ENCODE data around the gene MAVS. TPM values are rescaled to one million over a fixed set of nuclear protein-coding genes. Genes with fewer than 3 reads are reported as not detected.
"Not testable (repeated sequence)": the region's sequence is repeated elsewhere in the genome, so short reads cannot be mapped to it uniquely, and the experiment has no call there.

Gene MAVS
- total RNA-seq, 1 donor from 2014 or later = 43.5 TPM

DNA sequence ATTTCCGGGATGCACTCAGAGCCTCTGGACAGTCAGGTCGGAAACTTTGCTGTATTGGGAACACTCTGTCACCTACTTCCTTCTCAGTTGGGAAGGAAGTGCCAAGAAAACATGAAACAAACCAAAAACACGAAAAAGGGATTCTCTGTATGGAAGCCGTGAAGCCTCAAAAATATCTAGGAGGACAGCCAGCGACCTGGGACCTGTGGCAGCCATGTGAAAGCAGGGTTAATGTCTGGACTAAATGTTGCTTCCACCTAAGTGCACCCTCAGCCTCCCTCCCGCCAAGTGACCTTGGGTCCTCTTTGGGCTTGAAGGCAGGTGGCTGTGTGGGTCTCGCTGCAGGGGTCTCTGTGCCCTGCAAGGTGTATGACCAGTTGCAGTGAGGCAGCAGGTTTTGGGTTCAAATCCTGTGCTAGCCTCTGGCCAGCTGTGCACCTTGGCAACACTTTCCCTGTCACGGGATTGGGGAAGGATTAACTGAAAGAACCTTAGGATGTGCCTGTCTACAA lies 851 bp downstream of the MAVS start:
- no peak for DNase-seq (ENCODE audit: low spot score)

DNA sequence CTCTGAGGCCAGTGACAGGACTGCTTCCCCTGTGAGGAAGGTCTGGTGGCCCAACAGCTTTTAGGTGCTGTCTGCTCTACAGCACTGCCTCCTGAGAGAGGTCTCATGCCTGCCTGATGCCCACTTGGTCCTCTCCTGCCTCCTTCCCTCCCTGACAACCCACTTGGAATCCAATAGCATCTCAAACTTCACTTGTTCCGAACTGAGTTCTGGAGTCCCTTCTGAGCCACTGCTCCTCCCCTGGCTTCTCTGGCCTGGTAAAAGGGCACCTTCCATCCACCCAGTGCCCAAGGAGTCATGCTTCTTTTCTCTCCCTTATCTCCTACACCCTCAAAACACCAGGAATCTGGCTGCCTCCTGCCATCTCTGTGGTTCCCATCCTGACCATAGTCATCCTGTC lies 1.9 kb downstream of the MAVS start:
- DNase-seq (ENCODE audit: low spot score) = no peak

DNA sequence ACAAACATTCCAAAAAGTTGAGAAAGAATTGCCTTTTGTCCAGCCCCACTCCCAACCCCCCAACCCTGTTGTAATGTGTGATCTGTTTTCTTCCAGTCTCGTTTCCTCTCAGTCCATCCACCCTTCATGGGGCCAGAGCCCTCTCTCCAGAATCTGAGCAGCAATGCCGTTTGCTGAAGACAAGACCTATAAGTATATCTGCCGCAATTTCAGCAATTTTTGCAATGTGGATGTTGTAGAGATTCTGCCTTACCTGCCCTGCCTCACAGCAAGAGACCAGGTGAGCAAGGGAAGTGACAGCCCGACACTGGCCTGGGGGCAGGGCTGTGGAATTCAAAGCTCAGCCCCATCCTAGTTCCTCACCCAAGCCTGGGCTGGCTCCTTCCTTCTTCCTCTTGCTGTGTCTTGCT lies 7.8 kb downstream of the MAVS start:
- no peak for DNase-seq (ENCODE audit: low spot score)

DNA sequence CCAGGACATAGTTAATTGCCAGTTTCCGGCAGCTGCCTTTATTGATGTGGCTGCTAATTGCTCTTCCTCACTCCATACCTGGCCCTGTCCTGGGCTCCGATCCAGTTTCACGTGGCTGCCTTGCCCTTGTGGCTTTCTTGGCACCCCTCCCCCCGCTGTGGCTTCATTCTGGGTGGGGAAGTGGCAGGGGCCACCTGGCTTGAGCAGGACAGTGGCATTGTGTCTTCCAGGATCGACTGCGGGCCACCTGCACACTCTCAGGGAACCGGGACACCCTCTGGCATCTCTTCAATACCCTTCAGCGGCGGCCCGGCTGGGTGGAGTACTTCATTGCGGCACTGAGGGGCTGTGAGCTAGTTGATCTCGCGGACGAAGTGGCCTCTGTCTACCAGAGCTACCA lies 10.8 kb downstream of the MAVS start:
- no peak for DNase-seq (ENCODE audit: low spot score)

DNA sequence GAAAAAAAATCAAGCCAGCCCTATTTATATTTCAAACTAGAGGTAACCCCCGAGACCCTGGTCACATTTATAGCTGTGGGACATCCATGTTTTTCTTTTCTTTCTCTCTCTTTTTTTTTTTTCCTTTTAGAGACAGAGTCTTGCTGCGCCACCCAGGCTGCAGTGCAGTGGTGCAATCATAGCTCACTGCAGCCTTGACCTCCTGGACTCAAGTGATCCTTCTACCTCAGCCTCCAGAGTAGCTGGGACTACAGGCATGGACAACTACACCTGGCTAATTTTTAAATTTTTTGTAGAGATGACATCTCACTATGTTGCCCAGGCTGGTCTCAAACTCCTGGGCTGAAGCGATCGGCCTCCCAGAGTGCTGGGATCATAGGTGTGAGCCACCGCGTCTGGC lies 12.1 kb downstream of the MAVS start:
- DNase-seq (ENCODE audit: low spot score) = no peak

DNA sequence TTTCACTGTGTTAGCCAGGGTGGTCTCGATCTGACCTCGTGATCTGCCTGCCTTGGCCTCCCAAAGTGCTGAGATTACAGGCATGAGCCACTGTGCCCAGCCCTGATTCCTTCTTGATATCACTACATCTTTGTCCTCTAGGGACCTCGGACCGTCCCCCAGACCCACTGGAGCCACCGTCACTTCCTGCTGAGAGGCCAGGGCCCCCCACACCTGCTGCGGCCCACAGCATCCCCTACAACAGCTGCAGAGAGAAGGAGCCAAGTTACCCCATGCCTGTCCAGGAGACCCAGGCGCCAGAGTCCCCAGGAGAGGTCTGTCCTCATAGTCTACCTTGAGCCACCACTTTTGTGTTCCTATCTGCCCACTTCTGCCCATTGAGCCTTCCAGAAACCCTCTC lies 14.6 kb downstream of the MAVS start:
- DNase-seq (ENCODE audit: low spot score) = no peak

DNA sequence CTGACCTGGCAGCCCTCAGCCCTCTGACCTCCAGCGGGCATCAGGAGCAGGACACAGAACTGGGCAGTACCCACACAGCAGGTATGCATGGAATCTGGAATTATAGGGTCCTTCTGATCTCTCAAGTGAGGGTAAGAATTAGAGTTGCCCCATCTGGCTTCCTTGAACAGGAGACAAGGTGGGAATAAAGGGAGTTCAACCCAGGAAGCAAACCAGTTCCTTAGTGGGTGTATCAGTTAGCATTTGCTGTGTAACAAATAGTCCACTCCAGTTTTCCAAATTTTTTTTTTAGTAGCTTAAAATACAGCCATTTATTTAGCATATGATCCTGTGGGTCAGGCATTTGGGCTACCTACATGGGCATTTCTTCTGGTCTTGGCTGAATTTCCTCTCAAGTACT lies 15.7 kb downstream of the MAVS start:
- DNase-seq (ENCODE audit: low spot score) = no peak

DNA sequence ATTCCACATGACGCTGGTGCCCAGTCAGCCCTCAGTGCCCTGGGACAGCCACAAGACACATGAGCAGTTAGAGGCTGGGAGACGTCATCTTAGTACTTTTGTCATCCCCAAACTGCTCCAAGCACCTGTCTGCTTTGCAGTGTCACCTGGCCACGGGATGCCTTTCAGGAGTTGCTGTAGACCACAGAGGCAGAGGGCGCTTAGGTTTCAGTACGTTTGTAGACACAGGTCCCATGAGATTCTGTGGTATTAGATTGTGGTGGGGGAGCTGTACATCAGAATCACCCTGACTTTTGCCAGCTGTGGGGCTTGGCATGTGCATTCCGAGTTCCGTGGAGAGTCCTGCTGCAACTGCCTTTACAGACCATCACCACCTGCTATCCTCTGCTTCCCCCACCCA lies 16.7 kb downstream of the MAVS start:
- no peak for DNase-seq (ENCODE audit: low spot score)

DNA sequence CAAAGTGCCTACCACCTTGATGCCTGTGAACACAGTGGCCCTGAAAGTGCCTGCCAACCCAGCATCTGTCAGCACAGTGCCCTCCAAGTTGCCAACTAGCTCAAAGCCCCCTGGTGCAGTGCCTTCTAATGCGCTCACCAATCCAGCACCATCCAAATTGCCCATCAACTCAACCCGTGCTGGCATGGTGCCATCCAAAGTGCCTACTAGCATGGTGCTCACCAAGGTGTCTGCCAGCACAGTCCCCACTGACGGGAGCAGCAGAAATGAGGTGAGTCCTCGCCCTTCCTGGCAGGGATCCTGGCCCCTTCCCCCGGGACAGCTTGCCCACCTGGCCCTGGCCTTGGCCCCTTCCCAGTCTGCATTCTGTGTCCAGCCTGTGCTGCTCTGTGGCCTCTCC lies 17.9 kb downstream of the MAVS start:
- no peak for DNase-seq (ENCODE audit: low spot score)

DNA sequence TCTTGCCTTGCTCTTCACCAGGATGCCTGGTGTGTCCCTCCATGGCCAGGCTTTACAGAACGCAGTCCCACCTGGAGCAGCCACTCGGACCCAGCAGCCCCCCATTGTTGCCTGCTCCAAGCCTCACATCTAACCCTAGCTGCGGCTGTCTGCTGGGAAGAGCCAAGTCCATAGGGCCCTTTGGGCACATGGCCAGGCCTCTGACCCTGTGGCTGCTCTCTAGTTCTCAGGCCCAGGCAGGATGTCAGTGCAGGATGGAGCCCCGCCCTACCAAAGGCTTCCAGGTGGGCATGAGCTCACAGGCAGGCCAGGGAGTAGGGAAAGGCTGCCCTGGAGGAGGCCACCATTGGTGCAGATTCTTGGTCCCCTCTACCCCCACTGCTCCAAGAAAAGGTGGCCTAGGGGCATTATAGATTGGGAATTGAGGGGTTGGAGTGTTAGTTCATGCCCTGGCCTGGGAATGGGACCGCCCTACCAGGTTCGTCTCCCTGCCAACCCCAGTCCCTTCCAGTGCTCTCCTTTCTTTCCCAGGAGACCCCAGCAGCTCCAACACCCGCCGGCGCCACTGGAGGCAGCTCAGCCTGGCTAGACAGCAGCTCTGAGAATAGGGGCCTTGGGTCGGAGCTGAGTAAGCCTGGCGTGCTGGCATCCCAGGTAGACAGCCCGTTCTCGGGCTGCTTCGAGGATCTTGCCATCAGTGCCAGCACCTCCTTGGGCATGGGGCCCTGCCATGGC lies 18.7 kb downstream of the MAVS start:
- no peak for DNase-seq (ENCODE audit: low spot score)

DNA sequence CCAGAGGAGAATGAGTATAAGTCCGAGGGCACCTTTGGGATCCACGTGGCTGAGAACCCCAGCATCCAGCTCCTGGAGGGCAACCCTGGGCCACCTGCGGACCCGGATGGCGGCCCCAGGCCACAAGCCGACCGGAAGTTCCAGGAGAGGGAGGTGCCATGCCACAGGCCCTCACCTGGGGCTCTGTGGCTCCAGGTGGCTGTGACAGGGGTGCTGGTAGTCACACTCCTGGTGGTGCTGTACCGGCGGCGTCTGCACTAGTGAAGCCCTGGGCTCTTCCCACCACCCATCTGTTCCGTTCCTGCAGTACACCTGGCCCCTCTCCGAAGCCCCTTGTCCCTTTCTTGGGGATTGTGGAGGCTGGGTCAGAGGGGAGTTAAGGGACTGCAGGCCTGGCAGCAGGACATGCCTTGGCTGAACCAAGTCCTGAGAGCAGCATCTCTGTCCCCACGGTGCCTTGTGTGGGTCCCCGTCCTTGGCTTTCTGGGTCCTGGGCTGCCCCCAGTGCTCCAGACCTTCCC lies 19.3 kb downstream of the MAVS start:
- DNase-seq (ENCODE audit: low spot score) = no peak

DNA sequence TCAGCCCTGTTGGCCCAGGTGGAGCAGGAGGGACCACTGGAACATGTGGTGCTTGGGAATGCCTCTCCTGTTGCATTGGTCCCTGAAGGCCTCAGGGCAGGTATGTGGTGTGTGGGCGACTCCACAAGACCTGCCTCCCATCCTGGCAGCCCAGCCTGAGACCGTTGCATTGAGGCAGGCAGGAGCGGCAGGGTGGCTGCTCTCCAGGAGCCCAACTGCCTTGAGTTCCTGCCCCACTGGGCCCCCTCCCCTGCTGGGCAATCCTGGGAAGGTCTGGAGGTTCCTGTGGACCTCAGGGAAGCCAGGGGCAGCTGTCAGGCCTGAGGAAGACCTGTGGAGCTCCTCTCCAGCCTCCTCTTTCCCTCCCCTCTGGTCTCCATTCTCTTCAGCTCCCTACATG lies 19.8 kb downstream of the MAVS start:
- no peak for DNase-seq (ENCODE audit: low spot score)

DNA sequence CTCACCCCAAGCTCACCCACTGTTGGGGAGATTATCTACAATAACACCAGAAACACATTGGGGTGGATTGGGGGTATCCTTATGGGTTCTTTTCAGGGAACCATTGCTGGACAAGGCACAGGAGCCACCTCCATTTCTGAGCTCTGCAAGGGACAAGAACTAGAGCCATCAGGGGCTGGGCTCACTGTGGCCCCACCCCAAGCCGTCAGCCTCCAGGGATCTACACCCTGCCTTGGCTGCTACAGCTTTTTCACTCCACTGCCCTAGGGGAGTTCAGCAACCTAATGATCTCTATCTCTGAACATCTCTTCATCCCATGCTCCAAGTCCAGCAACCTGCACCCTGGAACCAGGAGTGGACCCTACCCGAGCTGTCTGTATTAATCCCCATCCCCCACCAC lies 21.2 kb downstream of the MAVS start:
- DNase-seq (ENCODE audit: low spot score) = no peak

DNA sequence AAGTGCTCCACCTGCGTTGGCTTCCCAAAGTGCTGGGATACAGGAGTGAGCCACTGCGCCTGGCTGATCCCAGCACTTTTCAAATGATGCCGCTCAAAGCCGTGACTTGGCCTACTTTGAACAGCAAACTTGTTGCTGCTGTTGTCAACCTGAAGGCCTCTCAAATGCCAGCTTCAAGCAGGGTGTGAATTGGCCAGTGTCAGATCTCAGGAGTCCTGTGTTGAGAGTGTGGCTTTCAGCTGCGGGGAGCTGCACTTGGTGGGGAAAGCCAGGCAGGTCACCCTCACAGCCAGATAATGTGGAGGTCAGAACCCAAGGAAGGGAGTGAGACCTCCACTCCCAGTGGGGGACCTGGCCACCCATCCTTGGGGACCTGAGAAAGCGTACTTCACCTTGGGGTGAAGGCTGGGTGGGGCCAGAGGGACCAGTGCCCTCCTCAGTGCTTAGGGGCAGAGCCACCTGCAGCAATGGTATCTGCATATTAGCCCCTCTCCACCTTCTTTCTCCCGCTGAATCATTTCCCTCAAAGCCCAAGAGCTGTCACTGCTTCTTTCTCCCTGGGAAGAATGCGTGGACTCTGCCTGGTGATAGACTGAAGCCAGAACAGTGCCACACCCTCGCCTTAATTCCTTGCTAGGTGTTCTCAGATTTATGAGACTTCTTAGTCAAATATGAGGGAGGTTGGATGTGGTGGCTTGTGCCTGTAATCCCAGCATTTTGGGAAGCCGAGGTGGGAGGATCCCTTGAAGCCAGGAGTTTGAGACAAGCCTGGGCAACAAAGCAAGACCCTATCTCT lies 23.4 kb downstream of the MAVS start:
- DNase-seq (ENCODE audit: low spot score) = no peak

DNA sequence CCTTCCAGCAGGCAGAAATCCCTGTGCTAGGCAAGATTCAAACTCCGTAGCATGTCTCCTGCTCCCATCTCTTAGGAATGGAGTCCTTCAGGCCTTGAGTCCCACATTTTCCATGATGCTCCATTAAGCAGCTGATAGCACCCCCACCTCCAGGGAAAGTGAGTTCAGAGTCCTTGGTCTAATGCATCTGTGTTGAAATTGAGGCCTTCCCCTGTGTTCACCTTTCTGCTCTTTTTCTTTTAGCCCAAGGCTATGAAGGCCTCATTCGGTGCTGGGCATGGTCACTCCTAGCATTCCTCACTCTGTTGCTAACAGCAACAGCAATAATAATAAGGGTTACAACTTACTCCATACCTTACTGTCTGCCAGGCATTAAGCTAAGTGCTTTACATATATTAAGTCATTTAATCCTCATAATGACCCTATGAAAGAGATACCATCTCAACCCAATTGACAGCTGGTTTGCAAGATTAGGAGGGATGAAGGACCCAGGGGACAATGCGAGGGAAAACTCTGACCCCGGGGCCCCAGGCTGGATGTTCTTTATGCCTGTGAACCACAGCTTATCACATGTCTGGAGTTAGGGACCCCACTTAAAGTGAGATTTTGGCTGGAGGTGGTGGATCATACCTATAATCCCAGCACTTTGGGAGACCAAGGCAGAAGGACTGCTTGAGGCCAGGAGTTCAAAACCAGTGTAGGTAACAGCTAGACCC lies 25.1 kb downstream of the MAVS start:
- DNase-seq (ENCODE audit: low spot score) = no peak

DNA sequence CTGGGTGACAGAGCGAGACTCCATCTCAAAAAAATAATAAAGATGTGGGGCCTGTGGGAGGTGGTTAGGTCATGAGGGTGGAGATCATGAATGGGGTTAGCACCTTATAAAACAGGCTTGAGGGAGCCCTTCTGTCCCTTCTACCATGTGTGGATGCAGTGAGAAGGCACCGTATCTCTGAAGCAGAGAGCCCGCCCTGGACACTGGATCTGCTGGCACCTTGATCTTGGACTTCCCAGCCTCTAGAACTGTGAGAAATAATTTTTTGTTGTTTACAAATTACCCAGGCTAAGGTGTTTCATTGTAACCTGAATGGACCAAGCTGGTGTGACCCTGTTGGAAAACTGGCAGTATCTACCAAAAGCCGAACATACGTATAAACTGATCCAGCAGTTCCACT lies 26.9 kb downstream of the MAVS start:
- DNase-seq (ENCODE audit: low spot score) = no peak

DNA sequence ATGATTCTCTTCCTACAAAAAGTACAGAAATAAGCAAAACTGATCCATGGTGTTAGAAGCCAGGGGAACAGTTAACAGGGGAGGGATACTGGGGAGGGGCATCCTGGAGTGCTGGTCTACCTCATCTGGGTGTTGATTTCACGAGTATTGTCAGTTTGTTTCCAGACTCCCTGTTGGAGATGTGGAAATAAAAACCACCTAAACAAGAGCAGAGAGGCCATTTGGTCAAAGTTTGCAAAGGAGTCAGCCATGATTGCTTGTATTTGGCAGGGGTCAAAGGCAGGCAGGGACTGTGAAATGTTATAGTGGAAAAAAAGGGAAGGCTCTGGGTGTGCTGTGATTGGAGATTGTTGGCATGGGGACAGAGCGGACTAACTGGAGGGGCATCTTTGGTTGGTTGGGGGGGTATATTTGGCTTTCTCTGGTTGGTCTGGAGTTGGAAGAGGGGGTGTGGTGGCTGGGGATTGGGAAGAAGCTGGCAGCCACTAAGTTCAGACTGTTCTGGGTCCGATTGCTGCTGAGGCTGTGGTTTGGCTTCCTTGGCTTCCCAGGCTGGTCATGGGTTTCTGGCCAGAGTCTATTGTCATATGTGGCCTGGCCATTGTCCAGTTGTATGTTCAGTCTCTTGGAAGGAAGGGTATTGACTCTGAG lies 27.7 kb downstream of the MAVS start:
- DNase-seq (ENCODE audit: low spot score) = no peak

DNA sequence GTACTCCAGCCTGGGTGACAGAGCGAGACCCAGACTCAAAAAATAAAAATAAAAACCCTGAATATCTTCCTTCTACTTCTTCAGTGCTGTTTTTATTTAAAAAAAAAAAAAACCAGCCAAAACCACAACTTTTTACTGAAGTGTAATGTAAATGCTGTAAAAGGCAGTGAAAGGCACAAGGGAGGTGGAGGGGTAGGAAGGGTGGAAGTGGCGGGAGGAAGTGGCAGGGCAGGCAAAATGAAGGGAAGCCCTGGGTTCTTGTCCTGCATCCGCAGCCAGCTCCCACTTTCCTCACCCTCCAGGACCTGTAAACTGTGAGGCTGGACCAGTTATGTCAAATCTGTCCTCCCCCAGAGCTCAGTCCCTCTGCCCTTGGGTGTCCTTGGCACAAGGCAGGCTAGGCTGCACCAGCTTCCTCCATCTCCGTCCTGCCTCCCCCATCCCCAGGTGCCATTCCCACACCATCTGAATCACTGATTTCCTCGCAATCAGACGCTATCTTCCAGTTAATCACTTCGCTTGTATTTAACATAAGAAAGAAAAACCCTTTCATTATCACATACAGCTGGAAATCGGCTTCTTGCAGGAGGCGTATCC lies 28.8 kb downstream of the MAVS start:
- DNase-seq (ENCODE audit: low spot score) = no peak

DNA sequence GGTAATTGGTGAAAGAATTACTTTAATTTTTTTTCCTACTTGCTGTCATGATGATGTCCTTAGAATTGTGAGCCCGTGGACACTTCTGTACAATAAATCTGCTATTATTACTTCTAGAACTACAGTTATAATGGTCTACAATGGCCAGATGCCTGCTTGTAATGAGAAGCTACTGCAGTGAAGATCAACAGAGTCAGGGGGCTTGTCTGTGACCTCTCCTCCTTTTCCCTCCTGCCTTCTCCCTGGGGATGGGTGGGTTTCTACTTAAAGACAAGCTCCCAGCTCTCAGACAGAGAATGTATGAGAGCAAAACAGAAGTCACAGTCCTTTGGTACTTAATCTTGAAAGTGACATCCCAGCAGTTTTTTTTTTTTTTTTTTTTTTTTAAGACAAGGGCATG lies 29.4 kb downstream of the MAVS start:
- DNase-seq (ENCODE audit: low spot score) = no peak

DNA sequence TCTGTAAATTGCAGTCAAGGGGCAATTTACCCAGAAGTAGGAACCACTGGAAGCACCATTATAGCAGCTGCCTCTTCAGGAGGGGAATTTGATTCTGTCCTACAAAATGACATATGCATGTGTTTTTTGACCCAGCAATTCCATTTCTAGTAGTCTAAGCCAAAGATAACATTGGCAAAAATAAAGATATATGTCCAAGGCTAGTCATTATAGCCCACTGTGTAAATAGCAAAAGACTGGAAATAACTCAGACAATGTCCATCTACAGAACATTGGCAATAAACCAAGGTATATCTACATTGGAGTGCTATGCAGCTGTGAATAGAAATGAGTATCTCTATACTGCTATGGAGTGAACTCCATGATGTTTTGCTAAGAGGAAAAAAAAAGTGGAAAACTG lies 30.0 kb downstream of the MAVS start:
- no peak for DNase-seq (ENCODE audit: low spot score)

DNA sequence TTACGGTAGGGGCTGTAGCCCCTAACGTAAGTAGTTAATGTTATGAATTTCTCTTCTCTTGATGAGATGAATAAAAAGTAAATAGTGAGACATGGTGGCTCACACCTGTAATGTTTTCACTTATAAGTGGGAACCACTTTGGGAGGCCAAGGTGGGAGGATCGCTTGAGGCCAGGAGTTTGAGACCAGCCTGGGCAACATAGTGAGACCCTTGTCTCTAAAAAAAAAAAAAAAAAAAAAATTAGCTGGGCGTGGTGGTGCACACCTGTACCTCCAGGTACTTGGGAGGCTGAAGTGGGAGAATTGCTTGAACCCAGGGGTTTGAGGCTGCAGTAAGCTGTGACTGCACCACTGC lies 32.3 kb downstream of the MAVS start:
- DNase-seq (ENCODE audit: low spot score) = not testable (repeated sequence)
